ENCODE data around the gene SCLT1.

GRCh38 chr4:128906581-128906980, 186.8 kb downstream of the SCLT1 start:
- TF ChIP-seq CTCF (IDR thresholded peaks at IDR 0.05 in 2 of 3, conservative IDR thresholded peaks at IDR 0.05 in 1 of 3; ENCODE audit: borderline replicate concordance in 1 of 3, insufficient read depth in 1 of 3, low read depth in 2 of 3, low read length in 2 of 3) (no peak), ATF3 (IDR thresholded peaks at IDR 0.05) (no peak), RAD21 (IDR thresholded peaks at IDR 0.05; ENCODE audit: low read depth) (no peak), POLR2A (IDR thresholded peaks at IDR 0.05; ENCODE audit: borderline replicate concordance, extremely low read depth, insufficient read depth, insufficient read length) (no peak), POLR2AphosphoS5 (IDR thresholded peaks at IDR 0.05; ENCODE audit: low read depth, low read length) (no peak), EZH2 (IDR thresholded peaks at IDR 0.05) (no peak), ELF1 (IDR thresholded peaks at IDR 0.05; ENCODE audit: borderline replicate concordance, low read depth) (no peak), TCF7L2 (IDR thresholded peaks at IDR 0.05; ENCODE audit: borderline replicate concordance, extremely low read depth, insufficient read depth, insufficient read length) (no peak), EGR1 (IDR thresholded peaks at IDR 0.05; ENCODE audit: low read depth) (no peak), EZH2phosphoT487 (IDR thresholded peaks at IDR 0.05; ENCODE audit: borderline replicate concordance) (no peak), REST (IDR thresholded peaks at IDR 0.05; ENCODE audit: low read depth) (no peak), MAX (IDR thresholded peaks at IDR 0.05) (no peak), SP1 (IDR thresholded peaks at IDR 0.05; ENCODE audit: low read depth) (no peak), CEBPB (IDR thresholded peaks at IDR 0.05; ENCODE audit: low read depth) (no peak)

Measured in HCT116 (cell line).